GM19395 (cell line): ENCODE measurements around the gene PDCD1LG2.

Source experiments
- ATAC-seq: cut with Tn5 transposase; IDR thresholded peaks from one replicate; pipeline ENCODE4 v1.9.1; 2021; ENCODE audit warnings: mild to moderate bottlenecking, moderate library complexity; ENCODE audit not compliant: unreplicated experiment

PDCD1LG2 gene

GRCh38 chr9:5608298-5609225, 98.2 kb downstream of the PDCD1LG2 start:
- peak; percentile 74 for ATAC-seq

- ATAC-seq, result no peak
Measured at GRCh38 chr9:5609226-5609596, 98.9 kb downstream of the PDCD1LG2 start.

- no peak for ATAC-seq
Measured at GRCh38 chr9:5610491-5610890, 100.2 kb downstream of the PDCD1LG2 start.

GRCh38 chr9:5611321-5612184, 101.2 kb downstream of the PDCD1LG2 start:
- ATAC-seq, result no peak

GRCh38 chr9:5612185-5612530, 101.8 kb downstream of the PDCD1LG2 start:
- ATAC-seq, result no peak

GRCh38 chr9:5614192-5614591, 103.9 kb downstream of the PDCD1LG2 start:
- ATAC-seq, result no peak

- no peak for ATAC-seq
Measured at GRCh38 chr9:5614985-5615384, 104.7 kb downstream of the PDCD1LG2 start.

GRCh38 chr9:5617749-5618148, 107.4 kb downstream of the PDCD1LG2 start:
- peak; percentile 98 for ATAC-seq

GRCh38 chr9:5620494-5620893, 110.2 kb downstream of the PDCD1LG2 start:
- ATAC-seq, result no peak
